ENCODE measurements around the gene PER3.

The PER3 gene

DNA sequence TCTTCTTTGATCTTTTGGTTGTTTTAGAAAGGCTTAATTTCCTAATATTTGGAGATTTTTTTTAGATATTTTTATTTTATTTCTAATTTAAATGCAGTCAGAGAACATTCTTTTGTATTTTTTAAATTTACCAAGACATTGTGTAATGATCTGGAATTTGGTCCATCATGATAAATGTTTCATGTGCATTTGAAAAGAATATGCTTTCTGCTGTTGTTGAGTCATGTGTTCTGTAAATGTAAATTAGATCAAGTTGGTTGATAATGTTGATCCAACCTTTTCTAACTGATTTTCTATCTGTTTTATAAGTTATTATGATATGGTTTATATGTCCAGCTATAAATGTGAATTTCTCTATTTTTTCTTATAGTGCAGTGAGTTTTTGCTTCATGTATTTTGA, 48.9 kb downstream of the PER3 start:
- no peak for DNase-seq (ENCODE audit: low spot score)

DNA sequence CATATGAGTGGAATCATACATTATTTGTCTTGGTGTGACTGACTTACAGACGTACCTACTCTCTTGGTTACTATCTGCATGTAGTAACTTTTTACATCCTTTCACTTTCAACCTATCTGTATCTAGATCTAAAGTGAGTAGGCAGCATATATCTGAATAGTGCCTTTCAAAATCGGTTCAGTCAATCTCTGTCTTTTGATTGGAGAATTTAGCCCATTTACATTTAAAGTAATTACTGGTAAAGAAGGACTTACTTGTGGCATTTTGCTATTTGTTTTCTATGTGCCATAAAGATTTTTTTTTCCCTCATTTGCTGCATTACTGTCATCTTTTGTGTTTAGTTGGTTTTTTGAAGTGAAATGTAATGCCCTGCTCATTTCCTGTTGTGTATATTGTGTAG, 54.6 kb downstream of the PER3 start:
- DNase-seq (ENCODE audit: low spot score): no peak

DNA sequence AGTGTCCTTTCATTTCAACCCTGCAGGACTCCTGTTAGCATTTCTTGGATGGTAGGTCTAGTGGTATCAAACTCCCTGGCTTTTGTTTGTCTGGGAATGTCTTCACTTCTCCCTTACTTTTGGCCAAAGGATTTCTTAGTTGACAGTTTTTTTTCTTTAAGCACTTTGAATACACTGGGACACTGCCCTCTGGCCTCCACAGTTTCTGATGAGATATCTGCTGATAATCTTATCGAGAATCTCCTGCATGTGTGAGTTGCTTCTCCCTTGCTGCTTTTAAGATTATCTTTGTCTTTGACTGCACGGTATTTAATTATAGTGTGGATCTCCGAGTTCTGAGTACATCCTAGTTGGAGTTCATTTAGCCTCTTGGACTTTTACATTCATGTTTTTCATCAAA, 55.4 kb downstream of the PER3 start:
- DNase-seq (ENCODE audit: low spot score): no peak

DNA sequence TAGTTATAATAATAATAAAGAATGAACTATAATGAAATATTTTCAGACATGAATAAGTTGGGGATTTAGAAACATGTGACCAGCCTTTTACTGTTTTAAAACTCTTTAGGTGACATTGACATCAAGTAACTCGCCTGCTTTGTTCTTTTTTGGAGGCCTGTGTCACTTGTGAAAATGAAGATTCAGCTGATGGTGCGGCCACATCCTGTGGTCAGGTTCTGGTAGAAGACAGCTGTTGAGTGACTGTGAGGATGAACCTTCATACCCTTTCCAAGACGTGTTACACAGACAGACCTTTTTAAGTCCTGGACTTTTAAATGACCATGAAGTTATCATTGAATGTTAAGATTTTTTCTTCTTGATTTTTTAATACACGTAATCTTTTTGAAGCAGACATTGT, 58.4 kb downstream of the PER3 start:
- DNase-seq (ENCODE audit: low spot score): no peak

DNA sequence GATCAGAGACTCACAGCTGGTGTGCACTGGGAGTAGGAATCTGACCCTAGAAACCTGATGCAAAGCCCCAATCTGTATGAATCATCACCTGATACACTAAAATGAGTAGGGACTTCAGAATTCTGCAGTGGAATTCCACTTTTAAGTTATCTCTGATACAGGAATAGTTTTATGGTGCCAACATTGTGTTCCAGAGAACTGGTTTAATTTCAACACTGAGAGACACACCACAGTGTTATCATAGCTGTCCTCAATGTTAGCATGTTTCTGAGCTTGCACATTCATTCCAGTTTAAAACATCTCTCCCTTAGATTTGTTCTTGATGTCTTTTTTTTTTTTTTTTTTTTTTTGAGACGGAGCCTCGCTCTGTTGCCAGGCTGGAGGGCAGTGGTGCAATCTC, 61.7 kb downstream of the PER3 start:
- DNase-seq (ENCODE audit: low spot score): no peak

DNA sequence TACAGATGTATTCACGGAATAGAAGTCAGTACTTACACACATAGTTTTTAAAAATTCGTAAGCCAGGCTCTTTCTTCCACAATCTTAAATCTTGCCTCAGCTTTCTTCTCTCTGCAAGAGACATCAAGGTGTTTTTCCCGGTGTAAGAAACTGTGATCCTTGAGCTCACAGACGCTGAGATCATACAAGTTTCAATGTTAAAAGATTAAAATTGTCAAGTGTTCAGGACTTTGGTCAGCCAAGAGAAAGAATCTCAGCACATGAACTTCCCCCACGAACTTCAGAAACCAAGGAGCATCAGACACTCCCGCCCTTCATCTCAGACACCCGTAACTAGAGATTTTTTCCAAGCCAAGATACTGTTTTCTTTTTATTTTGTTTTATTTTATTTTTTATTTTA, 62.6 kb downstream of the PER3 start:
- DNase-seq (ENCODE audit: low spot score): no peak

DNA sequence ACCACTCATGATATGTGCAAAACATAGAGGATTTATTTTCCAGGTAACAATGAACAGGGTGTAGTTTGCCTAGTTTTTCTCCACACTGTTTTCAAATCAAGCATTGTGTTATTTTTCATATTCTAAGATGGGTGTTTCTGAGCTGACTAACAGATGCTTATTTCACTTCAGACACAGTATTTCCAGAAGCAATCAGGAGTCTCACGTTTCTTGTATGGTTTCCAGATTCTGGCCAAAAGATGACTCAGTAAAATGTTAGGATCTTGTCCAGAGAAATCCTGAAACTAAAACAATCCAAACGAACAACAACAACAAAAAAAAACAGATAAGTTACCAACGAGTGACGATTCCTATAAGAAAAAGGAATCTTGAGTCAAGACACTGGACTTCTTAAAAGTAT, 63.5 kb downstream of the PER3 start:
- no peak for DNase-seq (ENCODE audit: low spot score)

DNA sequence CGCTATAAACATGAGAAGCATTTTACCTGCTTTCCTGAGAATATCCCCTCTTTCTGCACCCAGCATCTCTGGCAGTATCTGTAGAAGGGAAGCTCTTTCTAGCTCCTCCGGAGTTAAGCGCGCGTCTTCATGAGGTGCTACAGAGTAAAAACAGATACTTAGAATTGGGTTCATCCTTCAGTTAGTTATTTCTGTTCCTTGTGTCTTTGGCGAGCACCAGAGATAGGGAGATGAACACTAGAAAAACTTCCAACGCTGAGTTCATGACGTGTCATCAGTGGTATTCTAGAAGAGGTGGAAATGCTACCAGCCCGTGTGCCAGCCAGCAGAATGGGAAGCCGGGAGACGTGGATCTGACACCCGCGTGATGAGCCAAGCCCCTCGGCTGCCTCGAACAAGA, 66.7 kb downstream of the PER3 start:
- no peak for DNase-seq (ENCODE audit: low spot score)

DNA sequence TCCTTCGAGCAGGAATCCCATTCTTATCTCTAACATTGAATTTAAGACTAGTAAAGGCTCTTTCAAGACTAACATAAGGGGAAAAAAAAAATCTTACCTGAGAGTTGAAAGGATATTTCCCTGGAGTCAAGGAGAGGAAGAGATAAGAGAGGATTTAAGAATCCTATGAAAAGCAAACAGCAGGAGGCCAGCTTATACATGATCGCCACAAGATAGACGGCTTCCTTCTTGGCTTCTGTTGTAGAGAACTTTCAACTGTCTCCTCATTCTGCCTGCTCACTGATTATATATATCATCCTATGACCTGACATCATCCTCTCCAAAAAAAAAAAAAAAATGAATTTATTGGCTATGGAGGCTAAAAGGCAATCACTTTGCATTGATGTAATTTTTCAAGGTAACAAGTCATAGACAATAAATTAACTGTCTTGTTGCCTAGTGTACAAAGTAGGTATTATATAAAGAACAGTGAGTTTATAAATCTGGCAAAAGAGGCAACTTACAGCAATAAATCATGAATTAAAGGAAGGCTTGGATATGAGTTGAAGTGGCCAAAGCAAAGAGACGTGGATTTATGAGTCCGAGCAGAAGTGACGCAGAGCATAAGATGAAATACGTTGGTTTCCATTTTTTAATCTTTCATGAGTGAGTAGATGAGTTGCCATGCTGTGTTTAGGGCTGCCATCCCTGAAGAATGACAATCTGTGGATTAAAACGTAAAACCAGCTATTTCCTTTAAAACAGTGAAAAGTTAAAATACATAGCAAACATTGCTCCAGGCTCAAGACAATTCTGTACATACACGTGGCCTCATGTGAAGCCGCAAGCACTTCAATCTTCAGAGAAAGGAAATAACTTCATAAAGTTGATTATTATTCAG, 69.0 kb downstream of the PER3 start, which contains the start of gene UTS2:
Gene UTS2, minus strand, starts transcription at position 262 of the 880 bp plus-strand sequence. Its CDS starts 62 bp downstream, at position 200.
- no peak for DNase-seq (ENCODE audit: low spot score)

DNA sequence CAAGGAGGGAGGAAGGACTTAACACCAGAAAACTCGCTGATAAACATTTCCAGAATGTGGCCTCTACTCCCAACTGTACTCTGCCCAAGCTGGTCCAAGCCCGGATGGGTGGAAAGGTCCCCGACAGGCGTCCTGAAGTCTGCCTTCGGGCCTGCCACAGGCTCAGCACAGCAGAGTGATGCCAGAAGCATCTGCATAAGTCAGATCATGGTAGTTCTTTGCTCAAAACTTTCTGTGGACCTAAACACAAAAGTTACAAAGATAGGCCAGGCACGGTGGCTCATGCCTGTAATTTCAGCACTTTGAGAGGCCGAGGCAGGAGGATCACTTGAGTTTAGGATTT, 69.6 kb downstream of the PER3 start:
- DNase-seq (ENCODE audit: low spot score): no peak

DNA sequence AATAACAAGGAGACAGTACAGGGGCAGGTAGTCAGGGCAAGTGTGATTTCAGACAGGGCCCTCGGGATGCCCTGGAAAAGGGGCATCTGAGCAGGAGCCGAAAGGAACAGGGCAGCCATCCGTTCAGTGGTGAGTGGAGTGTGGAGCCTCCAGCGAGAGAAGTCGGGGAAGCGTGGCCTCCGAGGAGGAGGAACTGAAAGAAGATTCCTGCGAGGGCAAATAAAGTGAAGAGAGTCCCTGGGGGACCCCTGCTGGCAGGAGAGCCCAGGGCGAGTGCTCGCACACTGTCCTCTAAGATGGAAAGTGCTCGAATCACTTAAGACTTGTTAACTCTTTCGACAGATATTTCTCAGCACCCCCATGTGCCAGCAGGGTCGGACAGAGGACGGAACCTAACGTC, 72.3 kb downstream of the PER3 start:
- DNase-seq (ENCODE audit: low spot score): no peak

DNA sequence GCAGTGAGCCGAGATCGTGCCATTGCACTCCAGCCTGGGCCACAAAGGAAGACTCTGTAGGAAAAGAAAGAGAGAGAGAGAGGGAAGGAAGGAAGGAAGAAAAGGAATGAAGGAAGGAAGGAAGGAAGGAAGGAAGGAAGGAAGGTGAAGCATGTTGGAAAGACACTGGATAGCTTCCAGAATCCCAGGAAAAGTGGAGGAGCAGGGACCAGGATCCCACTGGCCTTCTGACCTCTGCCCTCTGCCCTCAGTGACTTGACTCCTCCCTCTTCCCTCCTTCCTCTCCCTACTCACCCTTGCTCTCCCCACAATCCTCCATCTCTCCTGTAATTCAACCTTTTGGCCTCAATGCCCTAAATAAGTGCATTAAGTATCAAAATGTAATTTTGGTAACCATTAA, 72.9 kb downstream of the PER3 start:
- no peak for DNase-seq (ENCODE audit: low spot score)

DNA sequence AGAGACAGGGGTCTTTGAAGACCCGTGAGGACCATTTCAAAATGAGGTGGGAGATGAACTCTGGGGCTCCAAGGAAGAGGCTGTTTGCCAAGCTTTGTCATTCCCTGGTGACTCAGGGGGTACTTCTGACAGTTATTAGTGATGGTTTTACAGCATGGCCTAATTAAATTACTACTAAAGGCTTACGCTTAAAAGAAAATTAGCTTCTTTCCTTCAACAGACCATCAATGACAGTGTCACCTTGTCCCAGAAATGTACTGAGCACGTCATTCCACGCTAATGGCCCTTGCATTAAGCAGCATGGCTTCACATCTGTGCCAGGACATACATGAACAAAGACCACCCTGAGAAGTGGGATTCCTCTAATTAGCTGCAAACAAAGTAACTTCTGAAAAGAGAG, 73.9 kb downstream of the PER3 start:
- no peak for DNase-seq (ENCODE audit: low spot score)

DNA sequence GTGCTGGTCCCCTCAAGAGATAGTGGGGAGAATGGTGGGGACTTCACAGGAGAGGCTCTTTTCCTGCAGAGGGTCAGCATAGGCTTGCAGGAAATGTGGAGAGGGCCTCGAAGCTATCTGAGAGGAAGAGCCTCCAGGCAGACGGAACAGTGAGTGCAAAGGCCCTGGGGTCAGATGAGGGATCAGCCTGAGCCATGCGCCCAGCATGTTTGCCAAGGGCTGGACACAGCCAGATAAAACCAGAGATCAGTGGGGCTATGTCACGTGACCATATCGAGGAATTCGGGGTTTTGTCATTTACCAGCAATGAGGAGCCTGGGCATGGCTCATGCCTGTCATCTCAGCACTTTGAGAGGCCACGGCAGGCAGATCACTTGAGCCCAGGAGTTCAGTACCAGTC, 75.3 kb downstream of the PER3 start:
- DNase-seq (ENCODE audit: low spot score): no peak

DNA sequence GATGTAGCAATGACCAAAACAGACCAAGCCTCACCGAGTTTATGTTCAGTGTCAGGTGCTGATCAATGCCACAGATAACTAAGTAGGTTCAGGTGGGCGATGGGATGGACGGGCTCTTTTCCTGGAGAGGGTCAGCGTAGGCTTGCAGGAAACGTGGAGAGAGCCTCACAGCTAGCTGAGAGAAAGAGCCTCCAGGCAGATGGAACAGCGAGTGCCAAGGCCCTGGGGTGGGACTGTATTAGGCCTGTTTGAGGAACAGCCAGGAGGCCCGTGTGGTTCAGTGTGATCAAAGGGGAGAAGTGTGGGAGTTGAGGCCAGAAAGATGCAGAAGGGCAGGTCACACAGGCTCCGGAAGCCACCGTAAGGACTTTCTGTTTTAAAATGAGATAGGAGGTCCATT, 76.0 kb downstream of the PER3 start:
- no peak for DNase-seq (ENCODE audit: low spot score)

DNA sequence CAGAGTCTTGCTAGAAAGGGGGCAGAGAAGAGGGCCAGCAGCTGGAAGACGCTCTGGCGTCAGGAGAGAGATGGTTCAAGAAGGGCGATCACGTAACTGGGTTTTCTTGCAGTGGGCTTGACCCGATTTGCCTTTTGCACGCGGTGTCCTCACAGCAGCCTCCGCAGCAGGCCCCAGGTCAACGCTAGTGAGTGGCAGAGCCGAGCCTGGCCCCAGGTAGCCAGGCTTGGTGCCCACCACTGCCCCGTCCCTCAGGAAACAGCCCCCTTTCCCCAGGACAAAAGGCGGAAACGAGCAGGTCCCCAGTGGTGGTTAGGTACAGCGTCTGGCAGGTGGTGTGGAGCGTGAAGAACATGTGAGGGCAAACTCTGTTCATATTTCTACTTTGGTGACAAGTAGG, 77.4 kb downstream of the PER3 start:
- no peak for DNase-seq (ENCODE audit: low spot score)

DNA sequence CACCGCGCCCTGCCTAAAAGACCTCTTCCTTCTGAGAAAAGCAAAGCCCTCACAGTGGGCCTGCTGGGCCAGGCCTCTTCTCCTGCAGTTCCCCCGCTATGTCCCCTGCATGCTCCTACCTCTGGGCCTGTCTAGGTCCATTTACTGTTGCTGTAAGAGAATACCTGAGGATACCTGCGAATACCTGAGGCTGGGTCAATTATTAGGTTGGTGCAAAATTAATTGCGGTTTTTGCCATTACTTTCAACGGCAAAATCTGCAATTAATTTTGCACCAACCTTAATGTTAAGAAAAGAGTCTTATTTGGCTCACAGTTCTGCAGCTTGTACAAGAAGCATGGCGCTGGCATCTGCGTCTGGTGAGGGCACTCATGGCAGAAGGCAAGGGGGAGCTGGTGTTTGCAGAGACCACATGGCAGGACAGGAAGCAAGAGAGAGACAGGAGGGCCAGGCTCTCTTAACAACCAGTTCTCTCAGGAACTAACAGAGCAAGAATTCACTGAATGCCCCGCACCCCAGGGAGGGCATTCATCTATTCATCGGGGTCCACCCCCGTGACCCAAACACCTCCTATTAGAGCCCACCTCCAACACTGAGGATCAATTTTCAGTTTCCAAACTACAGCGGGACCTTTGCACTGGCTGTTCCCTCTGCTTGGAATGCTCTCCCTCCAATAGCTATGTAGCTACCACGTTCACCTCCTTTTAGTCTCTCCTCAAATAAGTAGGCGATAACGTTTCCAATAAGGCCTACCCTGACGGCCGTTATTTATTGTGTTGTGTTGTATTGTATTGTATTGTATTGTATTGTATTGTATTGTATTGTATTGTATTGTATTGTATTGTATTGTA, 78.3 kb downstream of the PER3 start:
- DNase-seq (ENCODE audit: low spot score): no peak

DNA sequence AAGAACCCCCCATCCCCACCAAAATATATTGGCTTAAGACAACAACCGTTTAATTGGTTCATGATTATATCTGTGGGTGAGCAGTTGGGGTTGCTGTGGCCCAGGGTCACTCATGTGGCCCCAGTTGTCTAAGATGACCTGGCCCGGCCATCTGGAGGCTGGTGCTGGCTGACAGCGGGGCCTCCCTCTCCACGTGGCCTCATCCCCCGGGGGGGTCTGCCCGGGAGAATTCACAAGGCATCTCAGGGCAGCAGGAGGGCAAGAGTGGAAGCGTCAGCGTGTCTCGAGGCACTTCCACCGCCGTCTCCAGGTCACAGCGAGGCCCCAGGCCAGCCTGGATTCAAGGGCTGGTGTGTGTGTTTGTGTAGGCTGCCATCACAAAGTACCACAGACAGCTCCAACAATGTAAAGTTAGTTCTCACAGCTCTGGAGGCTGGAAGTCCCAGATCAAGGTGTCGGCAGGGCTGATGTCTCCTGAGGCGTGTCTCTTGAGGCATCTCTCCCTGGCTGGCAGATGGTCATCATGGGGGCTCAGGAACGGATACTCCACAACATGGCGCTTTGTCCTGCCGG, 79.8 kb downstream of the PER3 start:
- no peak for DNase-seq (ENCODE audit: low spot score)

DNA sequence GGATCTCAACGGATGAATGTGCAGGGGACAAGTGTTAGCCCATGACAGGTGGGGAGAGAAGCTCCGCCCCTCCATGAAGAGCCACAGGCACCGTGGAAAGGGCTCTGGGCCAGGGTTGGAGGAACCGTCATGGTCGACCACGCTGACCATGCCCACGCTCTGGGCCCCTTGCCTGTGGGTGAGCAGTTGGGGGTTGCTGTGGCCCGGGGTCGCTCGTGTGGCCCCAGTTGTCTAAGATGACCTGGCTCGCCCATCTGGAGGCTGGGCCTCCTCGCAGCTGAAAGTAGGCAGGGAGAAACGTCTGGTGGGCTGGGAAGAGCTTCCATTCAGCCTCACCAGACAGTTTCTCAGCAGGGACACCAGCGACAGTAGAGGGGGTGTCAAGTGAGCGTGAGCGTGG, 81.9 kb downstream of the PER3 start:
- DNase-seq (ENCODE audit: low spot score): no peak

DNA sequence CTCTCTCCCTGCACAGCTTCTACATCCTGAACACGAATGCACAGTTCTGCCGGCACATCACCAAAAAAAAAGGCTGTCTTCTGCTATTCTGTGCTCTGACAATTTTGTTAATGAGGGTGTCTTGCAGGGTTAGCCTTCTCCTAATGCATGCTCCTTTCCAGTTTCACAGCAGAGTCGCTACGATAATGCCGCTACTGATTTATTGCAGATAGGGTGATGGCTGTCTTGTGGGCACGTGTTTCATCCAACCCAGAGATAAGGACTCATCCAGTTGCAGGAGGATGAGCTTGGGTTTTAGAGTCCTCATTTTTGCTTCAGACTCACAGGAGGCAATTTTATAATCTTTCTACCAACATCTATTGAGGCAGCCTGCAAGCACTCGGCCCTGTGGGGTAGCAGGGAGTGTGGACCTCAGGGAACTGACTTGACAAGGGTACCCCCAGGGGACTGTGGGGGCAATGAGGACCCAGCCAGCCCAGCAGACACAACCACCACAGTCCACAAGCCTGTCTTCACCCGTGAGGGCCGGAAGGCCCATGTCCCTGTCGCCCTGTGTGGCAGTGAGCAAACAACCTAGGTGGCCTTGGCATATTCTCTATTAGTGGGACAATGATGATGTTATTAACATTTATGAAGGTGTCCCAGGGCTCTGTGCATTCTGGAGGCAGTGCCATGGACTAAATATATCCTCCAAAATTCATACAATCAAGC, 84.1 kb downstream of the PER3 start:
- no peak for DNase-seq (ENCODE audit: low spot score)

DNA sequence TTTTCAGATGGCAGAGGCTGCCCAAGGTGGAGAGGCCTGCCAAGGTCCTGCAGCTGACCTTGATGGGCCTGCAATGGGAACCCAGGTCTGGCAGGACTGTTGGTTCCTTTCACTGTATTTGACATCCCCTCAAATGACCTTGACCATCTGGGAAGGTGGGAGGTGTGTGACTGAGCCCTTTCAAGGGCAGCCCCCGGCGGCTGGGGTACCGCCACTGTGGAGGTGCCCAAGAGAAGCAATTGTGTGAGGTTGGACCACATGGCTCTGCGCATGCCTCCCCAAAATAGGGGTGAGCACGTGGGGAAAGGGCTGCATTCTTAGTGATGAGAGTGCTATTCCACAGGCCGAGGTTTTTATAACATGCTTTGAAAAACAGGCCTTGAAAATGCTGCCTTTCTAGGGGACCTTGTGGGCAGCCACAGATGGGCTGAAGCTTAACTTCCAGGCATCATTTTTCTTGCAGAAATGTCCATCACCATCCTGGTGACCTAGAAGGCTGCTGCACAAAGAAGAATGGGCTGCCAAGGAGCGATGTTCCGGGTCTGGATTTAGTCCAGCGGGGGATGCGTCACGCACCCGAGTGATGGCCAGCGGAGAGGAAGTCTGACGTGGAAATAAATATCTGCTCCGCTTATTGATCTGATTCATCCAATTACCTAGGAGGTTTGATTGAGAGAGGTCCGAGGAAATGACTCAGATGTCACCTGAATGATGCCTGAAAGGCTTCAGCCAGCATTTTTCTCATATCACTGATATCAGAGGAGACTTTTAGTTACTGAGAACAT, 85.2 kb downstream of the PER3 start:
- no peak for DNase-seq (ENCODE audit: low spot score)

DNA sequence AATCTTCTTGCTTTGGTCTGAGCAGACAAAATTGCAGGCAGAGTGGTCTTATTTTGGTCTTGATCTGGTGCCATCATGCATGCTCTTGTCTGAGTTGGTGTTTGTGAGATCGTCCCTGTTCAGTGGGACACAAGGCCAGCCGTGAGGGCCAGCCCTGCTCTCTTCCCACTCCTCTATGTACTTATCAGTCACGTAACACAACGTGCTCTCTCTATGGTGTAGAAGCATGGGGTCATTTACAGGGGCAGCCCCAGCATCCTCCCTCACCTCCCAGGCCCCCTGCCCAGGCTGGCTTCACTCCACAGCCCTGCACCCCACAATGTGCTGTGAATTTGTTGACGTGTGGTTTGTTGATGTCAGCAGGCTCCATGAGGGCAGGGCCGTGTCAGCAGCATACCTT, 87.0 kb downstream of the PER3 start:
- no peak for DNase-seq (ENCODE audit: low spot score)

Data from cerebellar cortex (tissue), 1 donor.